Suprapubic skin (tissue), 3 donors: ENCODE data around the gene KCNH4.

Source experiments
- CTCF ChIP-seq, 2 donors: fragments of 200-600 bp in 1 of 2; fragments of 450-650 bp in 1 of 2; sonication (generic) in 1 of 2; IDR thresholded peaks; one replicate each; pipeline ENCODE4 v1.5.1; 2016 to 2019; ENCODE audit warnings: antibody characterized with exemption in 2 of 2, mild to moderate bottlenecking in 1 of 2, moderate library complexity in 1 of 2
- EP300 ChIP-seq: sonication (generic); formaldehyde crosslinking; IDR thresholded peaks from one replicate; pipeline ENCODE4 v1.6.1; 2017; ENCODE audit warnings: antibody characterized with exemption
- POLR2A ChIP-seq, 2 donors: fragments of 450-650 bp; IDR thresholded peaks; one replicate each; pipeline ENCODE4 v1.6.1; 2017; ENCODE audit warnings: antibody characterized with exemption in 2 of 2, mild to moderate bottlenecking in 2 of 2, moderate library complexity in 2 of 2

GRCh38 chr17:42191275-42191608 lies 10.3 kb upstream of the KCNH4 start:
- TF ChIP-seq CTCF (IDR thresholded peaks at IDR 0.05) (no peak), EP300 (no peak), POLR2A (IDR thresholded peaks at IDR 0.05) (no peak)
